ENCODE measurements around the gene ADGRD2.

- no peak for TF ChIP-seq CTCF (IDR thresholded peaks at IDR 0.05)
- no peak for TF ChIP-seq POLR2A (IDR thresholded peaks at IDR 0.05)
Measured at GRCh38 chr9:124452841-124453585, 2.8 kb downstream of the ADGRD2 start.

Data from tibial nerve (tissue), 3 donors.